Stimulated activated CD8-positive, alpha-beta memory T cell treated with anti-CD3 and anti-CD28 coated beads, Interleukin-12 subunit alpha, Interleukin-12 subunit beta, amount 100 ng/mL, for 4 hours (primary cell): ENCODE data around the gene APBA3.
"Not testable (repeated sequence)": the region's sequence is repeated elsewhere in the genome, so short reads cannot be mapped to it uniquely, and the experiment has no call there.

Experiments
- DNase-seq: peaks from one replicate; pipeline ENCODE4 v3.0.0-alpha.2; 2020; ENCODE audit warnings: low read depth

APBA3 gene

DNA sequence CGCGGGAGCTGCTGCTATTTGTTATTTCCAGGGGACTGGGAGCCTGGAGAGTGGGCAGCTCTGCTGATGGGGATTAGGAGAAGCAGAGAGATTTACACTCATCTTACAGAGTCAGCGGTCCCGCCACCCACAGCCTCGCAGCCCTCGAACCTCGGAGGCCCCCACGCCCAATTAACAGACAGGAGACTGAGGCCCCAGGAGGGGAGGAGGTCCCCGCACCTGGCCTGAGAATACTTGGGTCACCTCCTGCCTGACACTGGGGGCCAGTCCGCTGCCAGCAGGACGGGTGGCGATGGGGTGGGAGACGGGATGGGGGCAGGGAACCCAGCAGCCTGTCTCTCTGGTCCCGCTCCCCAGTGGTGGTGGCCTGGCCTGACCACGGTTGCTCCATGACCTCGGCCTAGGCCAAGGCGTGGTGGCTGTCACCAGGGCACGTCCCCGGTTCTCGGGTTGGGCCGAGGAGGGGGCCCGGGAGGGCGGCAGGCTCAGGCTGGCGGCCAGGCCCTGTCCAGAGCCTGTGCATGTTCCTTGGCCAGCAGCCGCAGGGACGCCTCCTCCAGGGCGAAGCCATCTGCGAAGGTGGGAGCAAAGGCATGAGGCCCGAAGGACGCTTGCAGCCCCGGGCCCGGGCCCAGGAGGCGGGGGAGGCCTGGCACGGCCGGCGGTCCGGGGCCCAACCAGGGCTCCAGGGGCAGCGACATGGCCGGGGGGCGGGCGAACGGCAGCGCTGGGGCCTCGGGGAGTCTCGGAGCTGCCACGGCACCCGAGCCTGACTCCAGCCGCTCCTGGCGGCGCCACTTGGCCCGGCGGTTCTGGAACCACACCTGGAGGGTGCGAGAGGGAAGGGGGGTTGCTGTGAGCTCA lies 8.9 kb upstream of the APBA3 start:
- no peak for DNase-seq

DNA sequence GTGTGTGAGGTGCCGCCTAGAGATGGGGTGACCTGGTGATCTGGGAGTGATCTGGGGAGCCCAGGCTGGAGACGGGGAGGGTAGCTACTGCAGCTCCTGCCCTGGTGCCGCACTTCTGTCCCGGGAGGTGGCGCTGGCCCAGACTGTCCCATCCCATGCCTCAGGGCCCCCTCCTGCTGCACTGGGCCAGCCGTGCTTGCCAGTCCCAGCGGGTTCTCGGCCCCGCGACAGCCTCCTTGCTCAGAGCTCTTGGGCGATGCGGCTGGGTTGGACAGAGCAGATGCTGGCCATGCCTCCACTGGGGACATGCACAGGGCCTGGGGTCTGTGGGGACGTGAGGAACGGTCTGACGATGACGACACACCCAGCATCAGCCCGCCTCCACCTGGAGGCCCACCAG lies 8.0 kb upstream of the APBA3 start:
- no peak for DNase-seq

DNA sequence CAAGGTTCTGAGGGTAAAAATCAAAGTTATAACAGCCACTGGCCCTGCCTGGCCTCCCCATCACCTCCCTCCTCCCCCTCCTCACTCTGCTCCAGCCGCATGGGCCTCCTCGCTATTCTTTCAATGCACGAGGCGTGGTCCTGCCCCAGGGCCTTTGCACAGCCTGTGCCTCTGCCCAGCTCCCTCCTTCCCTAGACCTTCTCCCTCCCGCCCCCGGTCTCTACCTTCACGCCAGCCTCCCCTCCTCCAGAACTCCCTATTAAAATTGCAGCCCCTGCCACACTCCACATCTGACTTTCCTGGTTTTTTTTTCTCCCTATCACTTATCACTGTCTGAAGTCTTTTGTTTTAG lies 7.2 kb upstream of the APBA3 start:
- no peak for DNase-seq

DNA sequence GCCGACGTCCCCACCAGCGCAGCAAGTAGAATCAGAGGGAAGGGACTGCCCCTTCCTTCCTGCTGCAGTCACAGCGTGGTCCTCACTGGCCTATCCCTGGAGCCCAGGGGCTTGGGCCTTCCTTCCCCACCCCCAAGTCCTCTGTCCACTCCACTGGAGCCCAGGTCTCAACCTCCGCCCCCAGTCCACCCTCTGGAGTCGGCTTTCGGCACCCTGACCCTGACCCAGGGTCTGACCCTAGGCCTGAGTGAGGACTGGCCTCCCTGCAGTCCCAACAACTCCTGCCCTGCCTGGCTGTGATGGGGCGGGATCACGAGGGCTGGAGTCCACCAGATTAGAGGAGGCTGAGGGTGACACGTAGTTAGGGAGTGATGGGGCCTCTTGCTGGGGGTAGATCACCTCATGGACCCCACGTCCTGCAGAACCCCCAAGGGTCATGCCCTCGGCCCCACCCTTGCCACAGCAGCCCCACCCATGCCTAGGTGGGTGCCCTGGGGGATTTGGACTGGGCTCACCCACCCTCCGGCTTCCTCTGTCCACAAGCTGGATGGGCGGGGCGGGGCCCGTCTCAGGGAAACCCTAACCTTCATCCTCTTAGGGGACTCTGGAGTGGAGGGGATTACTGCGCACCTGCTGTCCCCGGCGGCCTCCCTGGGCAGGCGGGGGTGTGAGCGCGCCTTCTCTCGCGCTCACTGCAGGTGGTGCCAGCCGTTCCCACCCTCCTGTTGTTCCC lies 6.7 kb upstream of the APBA3 start:
- DNase-seq, result no peak

DNA sequence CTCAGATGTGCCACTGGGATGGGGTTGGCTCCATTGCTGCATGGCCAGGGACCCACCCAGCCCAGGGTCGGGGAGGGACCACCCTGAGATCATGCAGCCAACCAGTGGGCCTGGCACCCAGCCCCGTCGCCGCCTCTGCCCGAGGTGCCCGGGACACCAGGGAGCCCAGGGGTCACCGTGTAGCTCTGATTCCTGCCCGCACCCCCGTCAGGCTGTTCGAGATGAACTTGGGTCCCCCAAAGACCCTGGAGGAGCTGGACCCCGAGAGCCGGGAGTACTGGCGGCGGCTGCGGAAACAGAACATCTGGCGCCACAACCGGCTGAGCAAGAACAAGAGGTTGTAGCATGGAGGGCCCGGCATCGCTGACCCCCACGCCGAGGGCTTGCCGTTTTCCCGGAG lies 5.6 kb upstream of the APBA3 start:
- no peak for DNase-seq

DNA sequence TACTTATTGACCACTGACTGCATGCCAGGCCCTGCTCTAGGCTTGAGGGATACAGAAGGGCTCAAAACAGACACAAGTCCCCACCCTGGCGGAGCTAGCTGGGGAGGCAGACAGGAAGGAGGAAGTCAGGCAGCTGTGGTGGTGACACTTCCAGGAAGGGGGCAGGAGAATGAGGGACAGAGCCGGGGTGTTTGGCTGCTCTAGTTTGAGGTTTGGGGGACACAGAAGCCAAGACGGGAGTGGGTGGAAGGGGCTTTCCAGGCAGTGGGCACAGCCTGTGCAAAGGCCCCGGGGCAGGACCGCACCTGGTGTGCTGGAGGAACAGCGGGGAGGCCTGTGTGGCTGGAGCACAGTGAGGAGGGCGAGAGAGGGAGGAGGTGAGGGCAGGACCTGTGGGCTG lies 5.0 kb upstream of the APBA3 start:
- DNase-seq, result no peak

DNA sequence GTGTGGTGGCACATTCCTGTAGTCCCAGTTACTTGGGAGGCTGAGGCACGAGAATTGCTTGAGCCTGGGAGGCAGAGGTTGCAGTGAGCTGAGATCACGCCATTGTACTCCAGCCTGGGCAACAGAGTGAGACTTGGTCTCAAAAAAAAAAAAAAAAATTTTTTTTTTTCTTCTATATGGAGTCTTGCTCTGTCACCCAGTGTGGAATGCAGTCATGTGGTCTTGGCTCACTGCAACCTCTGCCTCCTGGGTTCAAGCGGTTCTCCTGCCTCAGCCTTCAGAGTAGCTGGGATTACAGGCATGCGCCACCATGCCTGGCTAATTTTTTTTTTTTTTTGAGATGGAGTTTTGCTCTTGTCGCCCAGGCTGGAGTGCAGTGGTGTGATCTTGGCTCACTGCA lies 4.3 kb upstream of the APBA3 start:
- DNase-seq, result not testable (repeated sequence)

DNA sequence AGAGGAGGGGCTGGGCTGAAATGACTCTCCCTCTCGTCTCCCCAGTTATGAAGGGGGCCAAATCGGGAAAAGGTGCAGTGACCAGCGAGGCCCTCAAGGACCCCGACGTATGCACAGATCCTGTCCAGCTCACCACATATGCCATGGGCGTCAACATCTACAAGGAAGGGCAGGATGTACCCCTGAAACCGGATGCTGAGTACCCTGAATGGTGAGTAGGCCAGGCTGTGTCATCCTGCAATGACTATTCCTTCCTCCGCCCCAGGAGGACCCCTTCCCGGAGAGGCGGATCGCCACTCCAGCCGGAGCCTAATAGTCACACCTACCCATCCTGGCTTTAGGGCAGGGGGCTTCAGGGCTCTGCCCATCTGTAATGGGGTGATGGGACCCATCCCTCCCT lies 3.6 kb upstream of the APBA3 start:
- DNase-seq, result no peak

DNA sequence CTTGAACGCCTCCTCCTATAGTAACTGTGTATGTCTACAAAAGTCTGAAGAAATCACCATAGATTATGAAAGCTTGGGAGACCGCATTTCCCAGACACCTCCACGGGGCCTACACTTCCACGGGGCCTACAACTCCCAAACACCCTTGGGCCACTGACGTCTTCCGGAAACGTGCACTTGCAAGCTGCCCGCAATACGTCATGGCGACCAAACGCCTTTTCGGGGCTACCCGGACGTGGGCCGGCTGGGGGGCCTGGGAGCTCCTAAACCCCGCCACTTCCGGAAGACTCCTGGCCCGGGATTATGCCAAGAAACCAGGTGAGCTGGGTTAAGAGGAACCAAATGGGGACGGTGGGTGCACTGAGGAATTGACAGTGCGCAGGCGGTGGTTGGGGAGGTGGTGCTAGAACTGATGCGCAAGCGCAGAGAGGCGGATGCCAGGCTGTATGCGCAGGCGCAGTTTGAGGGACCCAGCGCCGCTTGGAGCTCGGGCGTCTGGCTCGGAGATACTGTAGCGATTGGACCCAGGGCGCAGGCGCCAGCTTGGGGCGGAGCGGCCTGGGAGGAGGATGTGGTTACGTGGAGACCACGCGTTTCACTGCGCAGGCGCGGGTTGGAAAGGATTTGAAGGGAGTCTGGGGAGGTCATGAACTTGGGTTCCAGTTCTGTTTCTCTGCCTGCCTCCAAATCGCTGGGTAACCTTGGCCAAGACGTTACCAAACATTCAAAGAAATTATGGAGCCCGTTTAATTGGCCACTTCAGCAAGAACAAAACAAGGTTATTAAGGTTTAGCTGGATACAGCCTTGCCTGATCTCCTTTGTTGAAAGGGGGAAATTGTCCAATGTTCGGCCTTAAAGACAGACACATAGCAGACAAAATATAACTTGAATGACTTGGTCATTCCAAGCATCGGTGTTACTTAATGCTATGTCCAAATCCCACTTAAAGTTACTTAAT lies 1.3 kb upstream of the APBA3 start, which contains the start of gene MRPL54:
MRPL54 (plus strand) TSS at position 182 of the 959 bp plus-strand sequence; CDS start at position 201, 19 bp downstream.
- peak; percentile 99 for DNase-seq

DNA sequence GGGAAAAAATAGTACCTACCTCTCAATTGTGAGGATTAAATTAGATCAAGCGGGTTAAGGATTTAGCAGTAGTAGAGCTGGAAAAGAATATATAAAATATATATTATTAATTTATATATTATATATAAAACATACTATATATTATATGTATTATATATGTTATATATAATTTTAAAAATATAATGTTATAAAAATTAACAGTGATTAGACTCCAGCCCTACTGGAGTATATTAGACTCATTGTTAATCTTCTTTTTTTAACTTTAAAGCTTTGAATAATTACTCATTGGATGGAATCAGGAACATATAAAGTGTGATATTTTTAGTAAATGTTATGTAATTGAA lies 610 bp upstream of the APBA3 start:
- DNase-seq, result no peak

DNA sequence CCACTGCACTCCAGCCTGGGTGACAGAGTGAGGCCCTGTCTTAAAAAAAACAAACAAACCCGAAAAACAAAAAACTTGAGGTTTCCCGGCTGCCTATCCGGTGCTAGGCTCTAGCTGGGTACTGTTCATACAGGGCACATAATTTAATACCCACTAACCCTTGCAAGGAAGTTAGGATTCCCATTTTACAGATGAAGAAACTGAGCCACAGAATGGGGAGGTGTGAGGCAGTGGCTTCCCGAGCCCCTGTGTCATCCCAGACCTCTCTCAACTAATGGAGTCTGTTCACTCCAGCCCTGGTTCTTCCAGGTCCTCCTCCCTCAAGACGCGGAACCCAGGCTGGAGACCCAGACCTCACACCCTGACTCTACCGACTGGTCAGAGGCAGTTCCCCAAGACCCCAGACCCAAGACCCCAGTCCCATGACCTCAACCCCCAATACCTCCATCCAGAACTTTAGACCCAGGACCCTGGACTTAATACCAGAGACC lies 576 bp downstream of the APBA3 start:
- no peak for DNase-seq

DNA sequence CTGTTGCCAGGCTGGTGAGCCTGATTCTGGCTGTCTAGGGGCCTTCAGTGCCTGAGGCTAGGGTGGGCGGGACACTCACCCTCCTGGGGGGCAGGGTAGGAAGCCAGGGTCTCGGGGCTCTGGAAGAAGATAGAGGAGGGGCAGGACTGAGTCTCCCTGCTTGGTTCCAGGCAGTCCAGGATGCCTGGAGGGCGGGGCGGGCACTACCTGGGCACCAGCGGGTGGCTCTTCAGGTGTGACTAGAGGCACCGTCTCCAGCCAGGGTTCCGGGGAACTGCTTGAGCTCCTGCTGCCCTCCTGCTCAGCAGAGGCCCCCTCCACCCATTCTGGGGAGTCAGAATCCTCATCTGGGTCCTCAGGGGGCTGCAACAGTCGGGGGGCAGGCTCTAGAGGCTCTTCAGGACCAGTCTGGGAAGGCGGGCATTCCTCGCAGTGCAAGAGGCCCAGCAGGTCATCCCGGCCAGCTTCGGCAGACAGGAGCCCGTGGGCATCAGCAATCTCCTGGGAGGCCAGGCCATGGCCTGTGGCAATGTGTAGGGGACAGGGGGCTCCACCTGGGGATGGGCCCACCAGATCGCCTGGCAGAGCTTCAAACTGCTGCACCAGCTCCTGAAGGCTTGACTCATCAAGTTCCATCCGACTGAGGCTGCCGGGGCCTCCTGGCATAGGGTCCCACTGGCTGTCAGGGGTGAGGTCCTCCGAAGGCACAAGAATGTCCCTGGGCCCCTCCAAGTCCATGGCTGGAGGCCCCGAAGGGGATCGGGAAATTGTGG lies 1.8 kb downstream of the APBA3 start:
- no peak for DNase-seq

DNA sequence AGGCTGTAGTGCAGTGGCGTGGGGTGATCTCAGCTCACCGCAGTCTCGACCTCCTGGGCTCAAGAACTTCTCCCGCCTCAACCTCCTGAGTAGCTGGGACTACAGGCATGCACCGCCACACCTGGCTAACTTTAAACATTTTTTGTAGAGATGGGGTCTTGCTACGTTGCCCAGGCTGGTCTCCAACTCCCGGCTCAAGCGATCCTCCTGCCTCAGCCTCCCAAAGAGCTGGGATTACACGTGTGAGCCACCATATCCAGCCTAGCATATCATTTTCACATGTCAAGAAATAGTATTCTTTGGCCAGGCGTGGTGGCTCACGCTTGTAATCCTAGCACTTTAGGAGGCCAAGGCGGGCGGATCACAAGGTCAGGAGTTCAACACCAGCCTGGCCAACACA lies 3.2 kb downstream of the APBA3 start:
- not testable (repeated sequence) for DNase-seq

DNA sequence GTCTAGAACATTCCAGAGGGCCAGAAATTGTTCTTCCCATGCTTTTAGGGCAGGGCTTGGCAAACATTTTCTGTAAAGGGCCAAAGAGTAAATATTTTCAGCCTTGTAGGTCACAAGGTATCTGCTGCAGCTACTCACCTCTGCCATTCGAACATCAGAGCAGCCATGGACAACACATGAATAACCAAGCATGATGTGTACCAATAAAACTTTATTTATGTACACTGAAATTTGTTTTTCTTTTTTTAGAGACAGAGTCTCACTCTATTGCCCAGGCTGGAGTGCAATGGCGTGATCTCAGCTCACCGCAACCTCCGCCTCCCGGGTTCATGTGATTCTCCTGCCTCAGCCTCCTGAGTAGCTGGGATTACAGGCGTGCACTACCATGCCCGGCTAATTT lies 3.8 kb downstream of the APBA3 start:
- DNase-seq, result not testable (repeated sequence)

DNA sequence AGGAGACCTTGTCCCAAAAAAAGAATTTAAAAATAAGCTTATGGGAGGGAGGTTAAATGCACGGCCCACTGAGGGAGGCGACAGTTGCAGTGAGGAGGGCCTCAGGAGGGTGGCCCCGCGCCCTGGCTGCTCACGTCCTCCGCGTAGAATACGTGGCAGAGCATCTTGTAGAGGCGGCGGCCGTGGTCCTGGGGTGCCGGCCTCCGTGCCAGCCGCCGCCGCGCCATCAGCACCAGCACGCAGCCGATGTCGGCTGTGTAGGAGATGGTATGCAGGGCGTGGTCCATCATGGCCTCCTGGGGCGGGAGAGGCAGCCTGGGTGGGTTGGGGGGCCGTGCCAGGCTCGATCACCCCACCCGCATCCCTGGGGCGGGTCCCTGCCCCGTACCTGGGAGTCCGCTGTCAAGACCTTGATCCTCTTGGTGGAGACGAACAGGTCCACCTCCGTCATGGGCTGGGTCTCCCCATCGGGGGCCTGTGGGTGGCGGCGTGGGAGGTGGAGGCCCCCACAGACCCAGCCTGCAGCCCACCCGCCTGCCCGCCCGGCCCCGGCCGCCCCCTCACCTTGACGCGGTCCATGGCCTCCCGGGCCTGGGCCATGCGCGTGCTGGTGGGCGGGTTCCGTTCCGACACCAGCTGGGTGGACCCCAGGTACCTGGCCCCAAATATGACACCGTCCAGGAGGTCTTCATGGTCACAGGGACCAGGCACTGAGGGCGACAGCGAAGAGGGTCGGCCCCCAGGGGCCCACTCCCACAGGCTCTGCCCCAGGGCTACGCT lies 7.7 kb downstream of the APBA3 start:
- DNase-seq, result no peak

DNA sequence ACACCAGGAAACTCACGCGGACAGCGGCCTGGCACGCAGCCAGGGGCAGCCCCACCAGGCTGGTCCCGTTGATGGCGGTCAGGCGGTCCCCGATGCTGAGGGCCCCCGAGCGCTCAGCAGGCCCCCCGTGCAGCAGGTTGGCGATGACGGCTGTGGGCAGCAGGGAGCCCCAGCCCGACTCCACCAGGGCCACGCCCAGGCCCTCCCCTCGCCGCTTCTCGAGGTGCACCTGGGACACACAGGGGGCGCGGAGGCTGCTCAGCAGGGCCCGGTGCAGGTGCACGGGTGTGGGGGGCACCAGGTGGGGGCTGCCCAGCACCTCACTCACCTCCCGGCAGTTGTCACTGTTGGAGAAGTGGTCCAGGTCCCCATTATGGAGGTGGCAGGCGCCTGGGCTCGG lies 9.0 kb downstream of the APBA3 start:
- DNase-seq, result no peak

DNA sequence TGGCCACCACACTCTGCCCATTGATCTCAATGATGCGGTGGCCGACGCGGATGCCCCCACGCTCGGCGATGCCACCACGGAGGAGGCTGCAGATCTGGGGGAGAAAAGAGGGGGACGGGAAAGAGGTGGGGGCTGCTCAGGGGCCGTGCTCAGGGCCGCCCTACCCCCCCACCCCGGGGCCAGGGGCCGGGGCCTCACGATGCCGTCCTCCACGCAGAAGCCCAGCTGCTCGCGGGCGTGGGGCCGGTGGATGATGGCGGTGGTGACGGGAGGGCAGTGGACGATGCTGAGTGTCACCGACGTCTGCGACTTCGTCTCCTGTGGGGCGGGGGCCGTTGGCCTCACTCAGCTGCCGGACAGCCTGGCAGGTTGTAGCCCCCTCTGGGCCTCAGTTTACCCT lies 10.3 kb downstream of the APBA3 start:
- DNase-seq, result no peak

DNA sequence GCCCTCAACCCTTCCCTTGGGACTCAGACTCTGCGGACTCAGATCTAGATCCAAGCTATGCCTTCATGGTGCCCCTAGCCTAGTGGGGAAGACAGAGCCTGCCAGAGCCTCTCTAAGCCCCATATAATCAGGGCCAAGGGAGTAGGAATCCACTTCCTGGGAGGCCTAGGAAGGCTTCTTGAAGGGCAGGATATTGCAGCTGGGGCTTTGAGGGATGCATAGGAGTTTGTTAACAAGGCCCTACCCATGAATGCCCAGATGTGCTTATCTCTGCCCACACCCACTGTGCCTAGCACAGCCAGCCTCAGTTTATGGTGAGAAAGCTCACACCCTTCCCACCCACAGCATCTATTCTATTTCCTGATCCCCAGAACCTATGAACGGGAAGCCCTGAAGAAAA lies 11.3 kb downstream of the APBA3 start:
- DNase-seq, result no peak

DNA sequence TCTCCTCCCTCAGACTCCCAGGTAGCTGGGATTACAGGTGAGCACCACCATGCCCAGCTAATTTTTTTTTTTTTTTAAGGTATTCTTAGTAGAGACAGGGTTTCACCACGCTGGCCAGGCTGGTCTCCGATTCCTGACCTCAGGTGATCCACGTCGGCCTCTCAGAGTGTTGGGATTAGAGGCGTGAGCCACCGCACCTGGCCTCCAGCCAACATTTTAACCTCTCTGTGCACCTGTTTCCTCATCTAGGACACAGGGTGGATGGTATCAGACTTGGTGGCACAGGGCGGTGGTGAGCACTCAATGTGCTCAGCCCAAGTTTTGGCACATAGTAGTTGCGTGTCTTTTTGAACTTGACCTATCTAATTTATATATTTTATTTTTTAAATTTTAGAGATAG lies 12.5 kb downstream of the APBA3 start:
- no peak for DNase-seq

DNA sequence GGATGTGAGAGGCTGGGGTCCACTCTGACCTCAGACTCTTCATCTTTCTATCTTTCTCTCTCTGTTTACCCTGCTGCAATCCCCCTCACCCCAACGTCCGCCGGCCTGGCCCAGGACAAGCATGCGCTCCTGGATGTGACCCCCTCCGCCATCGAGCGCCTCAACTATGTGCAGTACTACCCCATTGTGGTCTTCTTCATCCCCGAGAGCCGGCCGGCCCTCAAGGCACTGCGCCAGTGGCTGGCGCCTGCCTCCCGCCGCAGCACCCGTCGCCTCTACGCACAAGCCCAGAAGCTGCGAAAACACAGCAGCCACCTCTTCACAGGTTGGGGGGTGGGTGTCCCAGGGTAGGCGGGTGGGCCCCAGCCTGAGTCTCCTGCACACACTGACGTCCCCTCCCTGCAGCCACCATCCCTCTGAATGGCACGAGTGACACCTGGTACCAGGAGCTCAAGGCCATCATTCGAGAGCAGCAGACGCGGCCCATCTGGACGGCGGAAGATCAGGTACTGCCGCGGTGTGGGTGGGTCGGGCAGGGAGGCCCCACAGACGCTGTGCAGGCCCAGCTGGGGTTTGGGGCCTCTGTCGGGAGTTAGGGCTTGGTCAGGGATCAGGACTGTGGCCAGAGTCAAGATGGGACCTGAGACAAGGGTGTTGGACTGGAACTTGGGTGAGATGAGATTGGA lies 15.0 kb downstream of the APBA3 start:
- DNase-seq, result no peak
